Measurements from ENCODE around the gene GREB1L.

DNA sequence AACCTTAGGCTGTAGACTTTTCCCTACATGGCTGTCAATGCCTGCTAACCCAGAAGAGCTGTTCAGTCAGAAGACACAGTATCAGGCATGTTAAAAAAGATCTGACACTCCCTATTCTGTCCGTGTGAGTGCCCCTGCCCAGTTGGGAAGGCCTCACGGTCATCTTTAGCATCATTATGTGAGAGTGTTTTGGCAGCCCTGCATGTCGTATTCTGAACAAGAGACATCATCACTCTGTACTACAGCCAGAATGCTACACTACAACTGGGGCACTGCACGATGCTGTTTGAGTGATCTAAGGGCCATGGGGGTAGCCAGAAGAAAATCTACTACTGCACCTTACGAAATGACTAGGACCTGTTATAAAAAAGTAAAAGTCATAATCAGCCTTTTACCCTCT lies 67.2 kb downstream of the GREB1L start:
- TF ChIP-seq, protein P1, sequence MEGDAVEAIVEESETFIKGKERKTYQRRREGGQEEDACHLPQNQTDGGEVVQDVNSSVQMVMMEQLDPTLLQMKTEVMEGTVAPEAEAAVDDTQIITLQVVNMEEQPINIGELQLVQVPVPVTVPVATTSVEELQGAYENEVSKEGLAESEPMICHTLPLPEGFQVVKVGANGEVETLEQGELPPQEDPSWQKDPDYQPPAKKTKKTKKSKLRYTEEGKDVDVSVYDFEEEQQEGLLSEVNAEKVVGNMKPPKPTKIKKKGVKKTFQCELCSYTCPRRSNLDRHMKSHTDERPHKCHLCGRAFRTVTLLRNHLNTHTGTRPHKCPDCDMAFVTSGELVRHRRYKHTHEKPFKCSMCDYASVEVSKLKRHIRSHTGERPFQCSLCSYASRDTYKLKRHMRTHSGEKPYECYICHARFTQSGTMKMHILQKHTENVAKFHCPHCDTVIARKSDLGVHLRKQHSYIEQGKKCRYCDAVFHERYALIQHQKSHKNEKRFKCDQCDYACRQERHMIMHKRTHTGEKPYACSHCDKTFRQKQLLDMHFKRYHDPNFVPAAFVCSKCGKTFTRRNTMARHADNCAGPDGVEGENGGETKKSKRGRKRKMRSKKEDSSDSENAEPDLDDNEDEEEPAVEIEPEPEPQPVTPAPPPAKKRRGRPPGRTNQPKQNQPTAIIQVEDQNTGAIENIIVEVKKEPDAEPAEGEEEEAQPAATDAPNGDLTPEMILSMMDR (optimal IDR thresholded peaks at IDR 0.05 in 1 of 3, IDR thresholded peaks at IDR 0.05 in 1 of 3, conservative IDR thresholded peaks at IDR 0.05 in 1 of 3; ENCODE audit: extremely low read depth in 1 of 3, insufficient read depth in 2 of 3, low read length in 3 of 3): no peak
- no peak for TF ChIP-seq EZH2 (IDR thresholded peaks at IDR 0.05; ENCODE audit: low read length)

Data from keratinocyte (primary cell).